ENCODE data around the gene BCR.
A peak's percentile ranks its signal among the peaks of the same experiment; 100 is the strongest.

BCR gene

DNA sequence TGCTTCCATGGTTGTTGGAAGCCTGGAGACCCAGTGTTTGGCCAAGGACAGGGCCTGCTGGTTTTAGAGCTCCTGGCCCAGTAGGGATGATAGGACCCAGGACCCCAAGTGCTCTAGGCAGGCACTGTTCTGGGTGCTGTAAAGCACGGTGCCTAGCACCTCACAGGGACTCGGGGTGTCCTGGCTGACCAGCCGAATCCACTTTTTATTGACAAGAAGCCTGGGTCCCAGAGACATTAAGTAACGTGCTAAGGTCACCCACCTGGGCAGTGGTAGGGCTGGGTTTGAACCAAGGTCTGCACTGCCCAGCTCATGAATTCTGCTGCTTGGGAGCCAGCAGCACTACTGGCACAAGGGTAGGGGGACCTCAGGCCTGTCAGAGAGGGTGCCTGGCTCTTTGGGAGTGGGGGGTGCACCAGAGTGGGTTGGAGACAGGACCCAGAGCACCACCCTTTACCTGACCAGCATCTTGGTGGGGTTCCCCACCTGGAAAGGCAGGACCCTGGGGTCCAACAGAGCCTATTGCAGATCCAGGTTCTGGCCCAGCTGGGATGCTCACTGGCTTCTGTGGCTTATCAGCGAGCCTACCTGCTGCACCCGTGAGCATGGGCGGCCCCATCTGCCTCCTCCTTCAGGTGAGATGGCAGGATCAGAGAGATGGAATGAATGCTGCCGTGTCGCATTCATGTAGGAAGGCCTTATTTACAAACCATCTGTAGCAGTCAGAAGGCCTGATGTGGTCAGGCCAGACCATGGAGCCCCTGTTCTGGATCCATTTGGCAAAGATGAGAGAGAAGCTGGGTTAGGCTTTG is 52.0 kb downstream of the BCR start:
- no peak for DNase-seq (ENCODE audit: low read depth)

DNA sequence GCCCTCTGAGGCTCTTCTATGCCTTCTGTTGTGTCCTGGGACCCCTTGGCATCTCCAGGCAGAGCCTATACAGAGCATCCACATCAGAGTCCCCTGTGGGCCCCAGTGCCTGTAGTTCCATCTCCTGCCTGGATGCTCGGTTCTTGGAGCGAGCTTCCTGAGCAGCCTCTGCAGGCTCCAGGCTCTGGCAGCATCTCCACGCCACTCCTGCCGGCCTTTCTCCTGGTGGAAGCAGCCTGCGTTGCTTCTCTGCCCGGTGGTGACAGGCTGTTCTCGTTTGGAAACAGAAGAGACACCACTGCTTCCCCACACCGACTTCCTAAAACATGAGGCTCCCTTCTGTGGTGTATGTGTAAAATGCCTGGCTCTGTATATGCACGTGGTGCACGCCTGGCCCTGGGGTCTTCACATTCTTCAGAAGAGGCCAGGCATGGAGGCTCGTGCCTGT is 52.8 kb downstream of the BCR start:
- DNase-seq (ENCODE audit: low read depth), result no peak

DNA sequence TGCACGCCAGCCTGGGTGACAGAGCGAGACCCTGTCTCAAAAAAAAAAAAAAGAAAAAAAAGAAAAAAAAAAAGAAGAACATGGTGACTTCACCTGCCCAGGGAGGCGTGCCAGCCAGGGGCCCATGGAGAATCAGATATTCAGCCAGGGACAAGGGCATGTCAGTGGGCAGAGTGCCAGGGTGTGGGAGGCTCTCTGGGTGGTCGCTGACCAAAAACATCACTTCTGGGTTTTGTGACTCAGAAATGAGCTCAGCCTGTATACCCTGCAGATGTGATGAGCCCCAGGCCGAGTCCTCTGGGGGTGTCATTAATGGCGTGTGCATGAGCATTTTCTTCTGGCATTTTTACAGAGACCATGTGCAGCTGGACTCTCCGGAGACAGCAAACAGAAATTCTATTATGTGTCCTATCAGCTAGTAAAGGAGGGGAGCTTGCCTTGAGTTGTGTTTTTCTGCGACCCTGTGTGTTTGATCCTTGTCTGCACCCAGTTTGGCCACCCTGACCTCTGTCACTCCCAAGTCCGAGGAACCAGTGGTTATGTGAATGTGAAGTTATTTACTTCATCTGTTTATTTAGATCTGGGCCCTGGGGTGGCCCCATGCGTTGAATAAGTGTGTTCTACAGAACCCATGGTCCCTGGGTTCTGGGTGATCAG is 53.6 kb downstream of the BCR start:
- DNase-seq (ENCODE audit: low read depth), result peak; percentile 29

DNA sequence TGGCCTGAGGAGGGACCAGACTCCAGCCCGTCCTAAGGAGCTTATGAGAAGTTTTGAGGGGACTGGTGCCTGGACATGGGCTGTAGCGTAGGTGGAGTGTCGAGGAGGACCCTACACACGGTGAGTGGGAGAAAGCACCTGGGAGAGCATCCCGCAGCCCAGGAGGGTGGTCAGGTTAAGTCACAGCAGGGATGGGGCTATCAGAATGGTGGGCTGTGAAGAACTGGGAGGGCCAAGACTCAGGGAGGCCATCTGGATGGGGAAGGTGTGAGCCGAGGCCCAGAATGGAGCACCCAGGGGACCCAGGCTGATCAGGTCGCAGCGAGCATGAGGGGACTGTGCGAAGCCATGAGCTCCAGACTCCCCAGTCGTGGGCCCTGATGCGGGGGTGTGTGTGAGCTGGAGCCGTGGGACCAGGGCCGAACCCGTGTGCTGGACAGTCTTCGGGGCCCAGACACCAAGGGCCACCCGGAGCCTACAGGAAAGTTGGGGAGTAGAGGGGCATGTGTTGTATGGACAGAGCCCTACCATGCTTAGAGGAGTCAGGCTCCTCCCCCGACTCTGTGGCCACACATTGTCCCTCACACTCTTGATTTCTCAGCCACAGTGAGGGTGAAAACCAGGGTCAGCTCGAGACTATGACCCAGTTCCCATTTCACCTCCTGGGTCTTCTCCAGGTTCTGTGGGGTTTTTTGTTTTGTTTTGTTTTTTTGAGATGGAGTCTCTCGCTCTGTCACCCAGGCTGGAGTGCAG is 54.3 kb downstream of the BCR start:
- DNase-seq (ENCODE audit: low read depth), result no peak

DNA sequence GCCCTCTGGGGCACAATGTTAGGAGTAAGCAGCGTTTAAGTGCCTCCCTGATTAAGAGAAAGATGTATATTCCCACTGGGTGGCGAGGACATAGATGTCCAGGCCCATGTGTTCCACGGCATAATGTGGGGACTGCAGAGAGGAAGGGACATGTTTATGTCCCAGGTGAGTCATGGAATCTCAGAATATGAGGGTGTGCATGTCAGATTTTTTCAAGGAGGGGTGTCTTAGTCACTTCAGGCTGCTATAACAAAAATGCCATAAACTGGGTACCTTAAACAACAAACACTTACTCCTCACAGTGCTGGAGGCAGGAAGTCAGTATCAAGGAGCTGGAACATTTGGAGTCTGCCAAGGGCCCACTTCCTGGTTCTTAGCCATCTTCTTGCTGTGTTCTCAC is 55.1 kb downstream of the BCR start:
- no peak for DNase-seq (ENCODE audit: low read depth)

DNA sequence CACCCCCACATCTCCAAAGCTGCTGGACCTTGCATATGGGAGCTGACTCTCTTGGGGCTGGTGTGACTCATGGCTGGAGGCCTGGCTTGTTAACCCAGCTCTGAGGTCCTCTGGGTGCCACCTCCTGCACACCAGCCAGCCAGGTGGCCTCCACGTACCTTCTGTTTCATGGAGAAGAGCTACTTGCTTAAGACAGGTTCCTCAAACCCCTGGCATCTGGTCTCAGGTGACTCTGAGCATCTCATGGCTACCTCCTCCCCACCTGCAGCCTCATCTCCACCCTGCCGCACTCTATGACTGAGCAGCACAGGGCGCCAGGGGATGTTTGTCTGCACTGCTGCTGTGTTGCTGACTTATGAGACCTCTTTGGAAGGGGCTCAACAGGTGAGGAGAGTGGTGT is 55.7 kb downstream of the BCR start:
- no peak for DNase-seq (ENCODE audit: low read depth)

DNA sequence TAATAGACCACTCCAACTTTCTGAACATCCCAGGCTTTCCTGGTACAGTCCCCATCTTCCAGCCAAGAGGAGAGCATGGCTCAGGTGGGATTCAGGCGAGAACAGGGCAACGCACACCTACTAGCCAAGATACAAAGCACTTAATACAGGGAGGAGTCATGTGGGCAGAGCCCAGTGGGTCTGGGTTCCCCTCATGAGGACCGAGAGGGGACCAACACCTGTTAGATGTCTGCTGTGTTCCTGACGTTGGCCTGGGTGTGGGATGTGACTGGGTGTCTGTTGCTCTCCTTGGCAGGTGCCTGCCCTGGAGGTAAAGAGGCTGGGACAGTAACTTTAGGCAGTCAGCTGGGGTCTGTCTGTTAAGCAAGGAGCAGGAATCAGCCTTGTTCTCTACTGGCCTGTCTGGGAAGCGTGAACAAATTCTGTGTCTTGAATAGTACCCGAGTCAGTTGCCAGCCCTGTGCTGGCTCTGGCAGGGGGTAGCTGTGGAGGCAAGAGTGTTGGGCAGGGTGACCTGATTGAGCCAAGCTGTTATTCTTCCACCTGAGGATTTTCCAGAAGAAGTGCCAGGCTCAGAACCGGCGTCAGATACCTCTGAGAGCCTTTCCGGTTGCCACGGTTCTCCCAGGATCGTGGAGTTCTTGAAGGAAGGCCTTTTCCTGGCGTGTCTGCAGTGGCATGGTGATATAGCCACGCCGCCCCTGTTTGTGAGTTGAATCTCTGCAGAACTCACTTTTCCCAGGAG is 56.3 kb downstream of the BCR start:
- no peak for DNase-seq (ENCODE audit: low read depth)

DNA sequence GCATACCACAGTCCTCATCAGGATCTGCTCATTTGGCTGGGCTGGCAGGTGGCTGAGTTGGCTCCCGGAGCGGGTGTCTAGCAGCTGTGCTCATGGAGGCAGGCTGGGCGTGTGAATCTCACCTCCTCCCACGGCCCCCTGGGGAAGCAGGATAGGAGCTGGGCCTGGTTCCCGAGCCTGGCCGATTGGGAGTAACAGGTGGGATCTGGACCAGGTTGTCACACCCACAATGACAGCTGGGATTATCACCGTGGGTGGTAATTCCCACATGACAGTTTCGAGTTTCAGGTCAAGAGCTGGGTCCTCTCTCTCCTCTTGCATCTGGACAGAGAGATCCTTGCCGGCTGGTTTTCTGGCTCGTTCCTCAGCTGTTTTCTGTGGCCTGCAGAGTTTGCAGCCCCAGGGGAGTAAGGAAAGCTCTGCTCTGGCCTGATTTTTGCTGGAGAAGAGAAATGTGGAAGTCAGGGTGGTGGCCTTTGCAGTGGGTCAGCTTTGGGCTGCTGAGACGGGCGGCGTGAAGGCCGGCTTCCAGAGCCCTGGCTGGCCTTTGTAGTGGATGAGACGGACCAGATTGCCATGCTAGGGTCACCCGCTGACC is 57.0 kb downstream of the BCR start:
- no peak for DNase-seq (ENCODE audit: low read depth)

DNA sequence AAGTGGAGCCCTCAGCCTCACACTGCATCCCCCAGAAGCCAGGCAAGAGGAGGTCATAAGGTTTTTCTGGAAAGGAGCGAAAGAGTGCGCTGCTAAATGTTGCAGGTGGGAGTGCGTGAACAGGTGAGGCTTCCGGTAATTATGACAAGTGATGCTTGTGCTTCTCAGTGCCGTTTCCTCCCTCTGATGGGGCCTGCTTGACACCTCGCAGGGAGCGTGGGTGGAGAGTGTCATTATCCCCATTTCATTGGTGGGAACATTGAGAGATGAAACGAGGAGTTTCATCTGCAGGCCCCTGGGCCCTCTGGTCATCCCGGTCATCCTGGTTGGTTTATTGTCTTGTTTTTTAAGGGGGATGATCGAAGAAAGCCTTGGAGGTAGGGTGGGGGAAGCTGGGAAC is 57.5 kb downstream of the BCR start:
- no peak for DNase-seq (ENCODE audit: low read depth)

DNA sequence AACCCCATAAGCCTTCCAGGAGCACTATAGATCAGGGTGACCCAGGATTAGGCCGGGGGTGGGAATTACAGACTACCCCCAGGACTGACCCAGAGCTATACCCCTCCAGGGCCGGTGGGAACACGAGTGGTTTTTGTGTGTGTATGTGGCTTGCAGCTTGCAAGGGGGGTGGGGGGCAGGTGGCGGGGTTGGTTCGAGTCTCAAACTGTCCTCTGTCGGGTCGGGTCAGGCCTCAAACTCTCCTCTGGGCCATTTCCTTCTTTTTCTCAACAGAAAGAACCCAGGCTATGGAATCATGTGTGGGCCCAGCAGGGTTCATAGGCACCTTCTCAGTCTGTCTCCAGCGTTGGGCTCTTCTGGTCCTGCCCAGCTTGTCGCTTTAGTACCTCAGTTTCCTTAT is 58.4 kb downstream of the BCR start:
- DNase-seq (ENCODE audit: low read depth), result no peak

DNA sequence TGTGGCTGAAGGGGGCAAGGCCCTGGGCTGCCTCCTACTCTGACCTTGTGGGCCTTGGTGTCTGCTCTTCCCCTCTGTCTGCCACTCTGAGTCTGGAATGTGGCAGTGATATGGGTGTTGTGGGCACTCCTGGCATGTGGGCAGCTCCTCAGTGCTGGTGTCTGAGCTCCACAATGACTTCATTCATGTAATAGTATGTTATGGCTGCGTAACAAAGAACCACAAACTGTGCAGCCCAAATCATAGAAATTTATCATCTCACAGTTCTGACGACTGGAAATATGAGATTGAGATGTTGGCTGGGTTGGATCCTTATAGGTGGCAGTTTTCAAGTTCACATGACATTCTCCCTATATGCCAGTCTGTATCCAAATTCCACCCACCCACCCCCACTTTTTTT is 59.1 kb downstream of the BCR start:
- DNase-seq (ENCODE audit: low read depth), result no peak

DNA sequence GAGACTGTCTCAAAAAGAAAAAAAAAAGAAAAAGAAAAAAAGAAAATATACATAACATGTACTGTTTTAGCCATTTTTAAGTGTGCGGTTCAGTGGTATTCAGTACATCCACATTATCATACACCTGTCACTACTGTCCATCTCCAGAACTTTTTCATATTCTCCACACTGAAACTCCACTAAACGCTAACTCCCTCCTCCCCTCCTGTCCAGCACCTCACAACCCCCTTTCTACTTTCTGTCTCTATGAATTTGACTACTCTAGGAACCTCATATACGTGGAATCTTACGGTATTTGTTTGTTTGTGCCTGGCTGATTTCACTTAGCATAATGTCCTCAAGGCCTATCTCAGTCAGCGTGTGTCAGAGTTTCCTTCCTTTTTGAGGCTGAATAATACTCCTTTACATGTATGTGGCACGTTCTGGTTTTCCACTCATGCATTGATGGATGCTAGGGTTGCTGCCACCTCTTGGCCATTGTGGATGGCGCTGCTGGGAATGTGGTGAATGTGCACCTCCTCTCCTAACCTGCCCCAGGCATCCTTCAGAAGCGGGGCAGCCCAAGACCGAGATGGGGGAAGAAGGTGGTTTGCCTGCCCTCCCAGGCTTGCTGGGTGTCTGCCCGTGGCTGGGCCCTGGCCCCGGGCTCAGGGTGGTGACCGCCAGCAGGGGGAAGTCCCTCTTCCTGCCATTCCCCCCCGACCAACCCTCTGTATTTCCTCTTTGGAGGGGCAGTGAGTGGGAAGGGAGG is 60.5 kb downstream of the BCR start:
- no peak for DNase-seq (ENCODE audit: low read depth)

DNA sequence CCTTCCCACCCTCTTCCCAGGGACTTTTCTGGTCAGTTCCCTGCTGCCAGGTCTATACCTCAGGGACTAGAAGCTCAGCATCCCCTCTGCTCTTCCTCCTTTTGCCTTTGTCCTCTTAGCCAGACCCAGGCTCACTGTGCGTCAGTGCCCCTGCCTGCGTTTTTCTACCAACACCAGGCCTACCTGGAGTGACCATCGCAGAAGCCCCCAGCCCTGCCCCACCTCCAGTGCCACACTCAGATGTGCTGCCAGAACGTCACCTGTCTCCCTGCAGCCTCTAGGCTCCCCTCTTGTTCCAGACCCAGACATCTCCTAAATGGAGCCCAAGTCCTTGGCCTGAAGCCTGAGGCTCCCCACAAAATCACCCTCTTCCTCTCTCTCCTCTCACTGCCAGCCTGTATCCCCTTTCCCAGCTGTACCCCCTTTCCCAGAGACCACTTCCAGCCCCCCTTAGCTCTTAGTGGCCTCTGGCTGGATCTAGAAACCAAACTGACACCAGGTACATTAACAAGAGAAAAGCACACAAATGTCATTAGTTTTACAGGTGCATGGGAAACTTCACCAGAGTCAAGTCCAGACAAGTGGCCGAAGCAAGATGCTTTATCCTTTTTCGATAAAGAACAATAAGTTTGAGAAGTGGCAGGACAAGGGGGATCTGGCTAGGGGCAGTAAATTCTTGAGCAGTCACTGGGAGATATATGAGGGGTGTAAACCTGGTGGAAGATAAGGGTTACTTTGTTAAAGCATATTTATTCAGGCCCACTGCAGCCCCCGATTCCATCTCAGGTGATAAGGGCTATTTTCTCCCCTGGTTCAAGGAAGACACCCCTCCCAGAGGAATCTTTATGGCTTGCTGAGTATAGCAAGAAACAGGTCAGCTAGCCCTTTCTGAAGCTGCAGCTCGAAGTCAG is 61.5 kb downstream of the BCR start:
- DNase-seq (ENCODE audit: low read depth), result no peak

DNA sequence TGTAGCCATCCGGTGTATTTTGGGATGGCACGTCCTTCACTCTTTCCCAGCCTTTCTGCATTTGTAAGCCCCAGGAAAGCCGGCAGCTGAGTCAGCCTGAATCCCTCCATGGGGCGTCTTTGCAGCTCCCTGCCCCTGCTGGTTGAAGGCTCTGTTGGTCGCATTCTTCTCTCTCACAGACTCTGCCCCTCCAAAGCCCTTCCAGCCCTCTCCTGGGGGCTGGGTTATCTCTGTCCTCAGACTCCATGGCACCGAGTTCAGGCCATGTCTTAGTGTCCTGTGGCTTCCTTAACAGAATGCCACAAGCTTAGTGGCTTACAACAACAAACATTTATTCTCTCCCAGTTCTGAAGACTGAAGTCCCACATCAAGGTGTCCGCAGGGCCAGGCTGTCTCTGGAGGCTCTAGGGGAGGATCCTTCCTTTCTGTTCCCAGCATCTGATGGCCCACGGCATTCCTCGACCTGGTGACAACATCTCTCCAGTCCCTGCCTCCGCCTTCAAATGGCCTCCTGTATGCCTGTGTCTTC is 62.2 kb downstream of the BCR start:
- DNase-seq (ENCODE audit: low read depth), result no peak

DNA sequence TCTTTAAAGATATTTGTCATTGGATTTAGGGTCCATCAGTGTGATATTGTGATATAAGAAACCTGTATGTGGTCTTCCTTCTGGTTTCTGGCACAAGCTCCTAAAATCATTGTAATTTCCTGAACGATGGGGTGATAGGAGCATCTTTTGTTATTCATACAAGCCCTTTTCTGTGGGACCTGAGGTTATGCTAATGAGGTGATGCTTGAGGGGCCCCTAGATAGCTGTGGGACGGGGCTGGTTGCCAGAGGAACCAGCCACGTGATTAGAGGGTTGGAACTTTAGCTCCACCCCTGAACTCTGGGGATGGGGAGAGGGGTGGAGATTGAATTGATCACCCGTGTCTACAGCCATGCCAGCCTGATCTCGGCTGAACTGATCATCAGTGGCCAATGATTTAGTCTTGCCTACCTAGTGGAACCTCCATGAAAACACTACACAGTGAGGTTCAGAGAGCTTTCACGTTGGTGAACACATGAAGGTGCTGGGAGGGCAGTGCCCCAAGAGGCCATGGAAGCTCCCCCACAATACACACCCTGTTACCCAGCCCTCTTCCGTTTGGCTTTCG is 62.8 kb downstream of the BCR start:
- no peak for DNase-seq (ENCODE audit: low read depth)

DNA sequence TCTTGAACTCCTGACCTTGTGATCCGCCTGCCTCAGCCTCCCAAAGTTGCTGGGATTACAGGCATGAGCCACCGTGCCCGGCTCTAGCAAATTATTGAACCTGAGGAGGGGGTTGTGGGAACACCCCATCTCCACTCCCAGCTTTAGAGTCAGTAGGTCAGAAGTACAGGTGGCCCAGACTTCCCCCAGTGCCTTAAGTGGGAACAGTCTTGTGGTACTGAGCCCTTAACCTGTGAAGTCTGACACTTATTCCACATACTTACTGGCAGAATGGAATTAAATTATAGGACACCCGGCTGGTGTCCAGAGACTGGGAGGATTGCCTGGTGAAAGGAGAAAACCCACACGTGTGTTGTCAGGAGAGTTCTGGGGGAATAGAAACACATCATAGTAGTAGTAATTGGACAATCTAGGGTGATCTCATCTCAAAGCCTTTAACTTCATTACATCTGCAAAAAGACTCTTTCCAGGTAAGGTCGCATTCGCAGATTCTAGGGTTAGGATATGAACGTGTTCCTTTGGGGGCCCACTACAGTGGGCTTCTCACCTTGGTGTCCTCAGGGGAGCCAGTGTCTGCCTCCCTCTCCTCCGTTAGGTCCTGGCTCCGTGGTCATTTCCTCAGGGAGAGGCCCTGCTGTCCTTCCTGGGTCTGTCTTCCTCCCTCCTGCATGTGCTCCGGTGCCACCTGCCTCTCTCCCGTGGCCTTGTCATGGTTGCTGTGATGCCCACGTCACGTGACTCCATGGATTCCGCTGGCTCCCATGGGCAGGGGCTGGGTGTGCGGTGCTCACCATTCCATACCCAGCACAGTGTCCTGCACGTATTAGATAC is 63.8 kb downstream of the BCR start:
- DNase-seq (ENCODE audit: low read depth), result no peak

DNA sequence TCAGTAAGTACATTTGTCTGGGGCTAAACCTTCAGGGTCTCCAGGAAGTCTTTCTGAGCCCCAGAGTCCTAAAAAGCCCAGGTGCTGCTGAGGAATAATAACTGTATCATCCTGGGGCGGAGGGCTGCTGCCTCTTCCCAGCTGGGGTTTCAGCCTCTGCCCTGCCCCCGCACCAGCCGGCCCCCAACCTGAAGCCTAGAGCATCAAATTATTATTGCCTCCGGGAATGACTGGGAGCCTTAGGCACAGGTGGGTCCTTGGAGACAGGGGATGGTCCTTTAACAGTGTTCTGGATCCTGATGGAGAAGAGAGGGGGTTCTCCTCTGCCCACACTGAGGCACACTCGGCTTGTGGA is 64.4 kb downstream of the BCR start:
- DNase-seq (ENCODE audit: low read depth), result no peak

DNA sequence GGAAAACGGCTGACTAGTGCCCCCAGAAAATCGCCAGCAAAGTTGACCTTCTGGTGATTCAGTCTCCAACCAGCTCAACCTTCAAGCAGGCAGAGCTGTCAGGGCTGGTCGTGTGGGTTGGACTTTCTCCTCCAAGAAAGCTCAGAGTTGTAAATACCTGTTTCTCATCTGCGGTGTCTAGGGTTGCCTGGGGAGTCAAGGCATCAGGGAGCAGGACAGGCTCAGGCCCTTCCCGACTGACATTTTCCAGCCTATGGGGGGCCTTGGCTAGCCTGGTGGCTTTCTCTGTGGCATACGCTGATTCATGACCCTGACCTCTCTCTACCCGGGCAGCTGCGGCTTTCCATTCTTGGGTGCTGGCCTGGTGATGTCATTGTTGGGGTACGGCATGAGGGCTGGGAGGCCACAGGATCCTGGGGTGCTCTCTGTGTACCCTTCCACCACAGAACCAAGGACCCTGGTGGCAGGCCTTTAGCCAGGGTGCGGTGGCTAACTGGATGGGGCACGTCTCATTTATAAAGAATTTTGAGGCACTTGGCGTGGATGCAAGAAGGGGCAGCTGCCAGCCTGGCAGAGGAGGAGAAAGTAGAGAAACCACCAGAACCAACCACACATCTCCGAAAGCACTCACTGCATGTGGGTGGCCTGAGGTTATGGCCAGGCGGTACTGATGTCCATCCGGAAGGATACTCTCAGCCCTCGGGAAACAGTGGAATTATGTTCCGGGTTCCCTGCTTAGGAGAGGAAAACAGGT is 64.9 kb downstream of the BCR start:
- DNase-seq (ENCODE audit: low read depth), result no peak

Measured in stimulated activated CD8-positive, alpha-beta memory T cell treated with anti-CD3 and anti-CD28 coated beads, Interleukin-15, amount 100 ng/mL, for 24 hours (primary cell).